ENCODE data around the gene GOLM1. TPM values are rescaled to one million over a fixed set of nuclear protein-coding genes. Genes with fewer than 3 reads are reported as not detected.
"Not testable (repeated sequence)": the region's sequence is repeated elsewhere in the genome, so short reads cannot be mapped to it uniquely, and the experiment has no call there.

Gene GOLM1
- 3.0 and 4.0 TPM in 2 replicates for total RNA-seq

GRCh38 chr9:86098824-86099700 is at the start of gene GOLM1:
Gene GOLM1 (minus strand): TSS chr9:86099558. CDS start chr9:86079320, 20,238 bp downstream.
- intact Hi-C loops (cut with micrococcal nuclease), result loop anchor here (2.0 to 5.0 kb wide), 2 partner anchors 184 to 357 kb away; partner anchors contain the start of genes AGTPBP1 and ISCA1

- intact Hi-C loops (cut with micrococcal nuclease), result not testable (repeated sequence)
Measured at GRCh38 chr9:86146671-86147070, 47.3 kb upstream of the GOLM1 start.

GRCh38 chr9:86145960-86146359 is 46.6 kb upstream of the GOLM1 start:
- intact Hi-C loops (cut with micrococcal nuclease), result not testable (repeated sequence)

GRCh38 chr9:86142973-86143372 is 43.6 kb upstream of the GOLM1 start:
- intact Hi-C loops (cut with micrococcal nuclease), result no loop called here

GRCh38 chr9:86141843-86142242 is 42.5 kb upstream of the GOLM1 start:
- intact Hi-C loops (cut with micrococcal nuclease), result no loop called here

- intact Hi-C loops (cut with micrococcal nuclease), result no loop called here
Measured at GRCh38 chr9:86135371-86135770, 36.0 kb upstream of the GOLM1 start.

- intact Hi-C loops (cut with micrococcal nuclease), result no loop called here
Measured at GRCh38 chr9:86134361-86134760, 35.0 kb upstream of the GOLM1 start.

GRCh38 chr9:86128235-86128822 is 29.0 kb upstream of the GOLM1 start:
- intact Hi-C loops (cut with micrococcal nuclease), result no loop called here

GRCh38 chr9:86126998-86127972 is 27.9 kb upstream of the GOLM1 start:
- intact Hi-C loops (cut with micrococcal nuclease), result no loop called here

- intact Hi-C loops (cut with micrococcal nuclease), result no loop called here
Measured at GRCh38 chr9:86122311-86122710, 23.0 kb upstream of the GOLM1 start.

- intact Hi-C loops (cut with micrococcal nuclease), result no loop called here
Measured at GRCh38 chr9:86119457-86119856, 20.1 kb upstream of the GOLM1 start.

GRCh38 chr9:86116425-86116824 is 17.1 kb upstream of the GOLM1 start:
- intact Hi-C loops (cut with micrococcal nuclease), result no loop called here

GRCh38 chr9:86115886-86116285 is 16.5 kb upstream of the GOLM1 start:
- intact Hi-C loops (cut with micrococcal nuclease), result no loop called here

- intact Hi-C loops (cut with micrococcal nuclease), result no loop called here
Measured at GRCh38 chr9:86112057-86112456, 12.7 kb upstream of the GOLM1 start.

- intact Hi-C loops (cut with micrococcal nuclease), result loop anchor here (10.0 kb wide), 1 partner anchor 288 kb away; no protein-coding TSS in a partner anchor
Measured at GRCh38 chr9:86102626-86103025, 3.3 kb upstream of the GOLM1 start.

GRCh38 chr9:86099701-86100364 is 475 bp upstream of the GOLM1 start:
- intact Hi-C loops (cut with micrococcal nuclease), result loop anchor here (2.0 to 10.0 kb wide), 4 partner anchors 157 to 358 kb away; partner anchors contain the start of genes AGTPBP1 and ISCA1

GRCh38 chr9:86097510-86098224 is 1.7 kb downstream of the GOLM1 start:
- intact Hi-C loops (cut with micrococcal nuclease), result loop anchor here (2.0 to 5.0 kb wide), 2 partner anchors 185 to 355 kb away; partner anchors contain the start of genes AGTPBP1 and ISCA1

- intact Hi-C loops (cut with micrococcal nuclease), result loop anchor here (5.0 kb wide), 1 partner anchor 354 kb away; the partner anchor contains the start of gene AGTPBP1
Measured at GRCh38 chr9:86096386-86096785, 3.0 kb downstream of the GOLM1 start.

- intact Hi-C loops (cut with micrococcal nuclease), result no loop called here
Measured at GRCh38 chr9:86093788-86094555, 5.4 kb downstream of the GOLM1 start.
